Liver (tissue), 9 donors: Measurements from ENCODE around the gene PDE4D. TPM values are rescaled to one million over a fixed set of nuclear protein-coding genes. Genes with fewer than 3 reads are reported as not detected.

Experiments
- DNase-seq: peaks from one replicate; pipeline ENCODE4 v3.0.0-alpha.2; 2017; ENCODE audit warnings: low spot score
- H3K27ac ChIP-seq, 2 donors: one replicate each; pipeline ENCODE4 v1.7.0; 2013; ENCODE audit warnings: inconsistent platforms in 2 of 2, low read length in 2 of 2, control low read depth in 1 of 2, low read depth in 1 of 2, mild to moderate bottlenecking in 1 of 2
- H3K27me3 ChIP-seq, 4 donors: one replicate each; pipeline versions ENCODE4 v1.6.1 to v1.7.0; 2013; ENCODE audit warnings: low read length in 3 of 4, inconsistent platforms in 1 of 4, mild to moderate bottlenecking in 1 of 4, moderate library complexity in 1 of 4; ENCODE audit not compliant: control insufficient read depth in 4 of 4, insufficient read depth in 4 of 4
- H3K36me3 ChIP-seq, 4 donors: one replicate each; pipeline versions ENCODE4 v1.6.1 to v1.7.0; 2013; ENCODE audit warnings: low read length in 3 of 4, mild to moderate bottlenecking in 3 of 4, low read depth in 1 of 4, moderate library complexity in 1 of 4; ENCODE audit not compliant: control insufficient read depth in 4 of 4, insufficient read depth in 3 of 4
- H3K4me1 ChIP-seq, 4 donors: one replicate each; pipeline versions ENCODE4 v1.6.1 to v1.7.0; 2013; ENCODE audit warnings: low read length in 3 of 4, mild to moderate bottlenecking in 3 of 4, moderate library complexity in 1 of 4; ENCODE audit not compliant: control insufficient read depth in 4 of 4, insufficient read depth in 4 of 4
- H3K4me3 ChIP-seq, 3 donors: one replicate each; pipeline versions ENCODE4 v1.6.1 to v1.7.0; 2013; ENCODE audit warnings: low read length in 3 of 3, control low read depth in 1 of 3, low read depth in 1 of 3, mild to moderate bottlenecking in 1 of 3
- H3K9ac ChIP-seq, 2 donors: one replicate each; pipeline ENCODE4 v1.7.0; 2013; ENCODE audit warnings: low read length in 2 of 2, mild to moderate bottlenecking in 2 of 2, moderate library complexity in 2 of 2, control low read depth in 1 of 2, low read depth in 1 of 2
- H3K9me3 ChIP-seq, 4 donors: one replicate each; pipeline versions ENCODE4 v1.6.1 to v1.7.0; 2013; ENCODE audit warnings: low read length in 3 of 4; ENCODE audit not compliant: control insufficient read depth in 4 of 4
- CTCF ChIP-seq: fragments of 150-350 bp; IDR thresholded peaks from 2 replicates; pipeline ENCODE4 v1.5.1; 2017; ENCODE audit warnings: improper control_type of control experiment, low read depth, low read length; ENCODE audit not compliant: missing input control
- EGR1 ChIP-seq, 2 donors: IDR thresholded peaks; 2 replicates each; pipeline ENCODE4 v1.6.1; 2016 to 2018; ENCODE audit warnings: antibody characterized with exemption in 2 of 2, low read depth in 2 of 2
- GABPA ChIP-seq, 2 donors: IDR thresholded peaks in 1 of 2; conservative IDR thresholded peaks in 1 of 2; 2 replicates each; pipeline ENCODE4 v1.6.1; 2016; ENCODE audit warnings: antibody characterized with exemption in 2 of 2, mild to moderate bottlenecking in 1 of 2, moderate library complexity in 1 of 2
- HNF4G ChIP-seq: IDR thresholded peaks from 2 replicates; pipeline ENCODE4 v1.6.1; 2016; ENCODE audit warnings: antibody characterized with exemption
- MAX ChIP-seq: IDR thresholded peaks from 2 replicates; pipeline ENCODE4 v1.6.1; 2016; ENCODE audit warnings: antibody characterized with exemption
- NR2F2 ChIP-seq: IDR thresholded peaks from 2 replicates; pipeline ENCODE4 v1.6.1; 2016; ENCODE audit warnings: antibody characterized with exemption
- REST ChIP-seq: IDR thresholded peaks from 2 replicates; pipeline ENCODE4 v1.6.1; 2016; ENCODE audit warnings: antibody characterized with exemption, mild to moderate bottlenecking
- RXRA ChIP-seq, 2 donors: IDR thresholded peaks; 2 replicates each; pipeline ENCODE4 v1.6.1; 2017 to 2018; ENCODE audit warnings: antibody characterized with exemption in 2 of 2, mild to moderate bottlenecking in 1 of 2
- SP1 ChIP-seq: IDR thresholded peaks from 2 replicates; pipeline ENCODE4 v1.6.1; 2018; ENCODE audit warnings: antibody characterized with exemption, mild to moderate bottlenecking
- TAF1 ChIP-seq: conservative IDR thresholded peaks from 2 replicates; pipeline ENCODE4 v1.6.1; 2016; ENCODE audit warnings: antibody characterized with exemption, mild to moderate bottlenecking
- YY1 ChIP-seq: IDR thresholded peaks from 2 replicates; pipeline ENCODE4 v1.6.1; 2016; ENCODE audit warnings: antibody characterized with exemption, mild to moderate bottlenecking
- ZBTB33 ChIP-seq: IDR thresholded peaks from 2 replicates; pipeline ENCODE4 v1.6.1; 2016; ENCODE audit warnings: antibody characterized with exemption
- WGBS: extraction: QIAGEN DNeasy Blood & Tissue Kit; methylation state at CpG from one replicate; pipeline ENCODE4 v1.1.7; 2013; 5-methylcytosine and 5-hydroxymethylcytosine counted together
- polyA plus RNA-seq, 2 donors: library from polyadenylated mRNA; stranded (reverse) in 1 of 2; unstranded in 1 of 2; fragments of 200-250 nt in 1 of 2; fragments of >200 nt in 1 of 2; fragmentation: Nextera tagmentation in 1 of 2; extraction: Ambion mirVana in 1 of 2; gene quantifications; one replicate each; pipeline versions ENCODE4 v1.2.1 to v1.2.3, GENCODE V29; 2013 to 2015
- total RNA-seq, 2 donors: library from RNA; depleted of rRNA; stranded (reverse); fragments of >200 nt; gene quantifications; one replicate each; pipeline ENCODE4 v1.2.3, GENCODE V29; 2014
- donor health status: healthy.
- donor health status: healthy.
- donor health status: healthy.
- donor health status: healthy.
- donor health status: healthy.

Gene PDE4D
- total and polyA plus RNA-seq, 4 donors, result 0.67 to 11.9 (median 6.5) TPM

- H3K36me3 ChIP-seq, result peaks cover 0 to 8% (median 5%) of the 10 kb centered on the region in 4 donors
- TF ChIP-seq SP1, result no peak
- no peak for TF ChIP-seq YY1
- TF ChIP-seq EGR1 (IDR thresholded peaks at IDR 0.05; ENCODE audit: low read depth in 2 of 2), result no peak
- no peak for TF ChIP-seq TAF1
- no peak for TF ChIP-seq MAX
- TF ChIP-seq CTCF, result no peak
- TF ChIP-seq HNF4G, result no peak
- no peak for TF ChIP-seq RXRA (IDR thresholded peaks at IDR 0.05)
- TF ChIP-seq ZBTB33, result no peak
Observed at GRCh38 chr5:58974083-58974482, 919.4 kb downstream of the PDE4D start.

GRCh38 chr5:58972301-58972700, 921.2 kb downstream of the PDE4D start:
- H3K9ac ChIP-seq, result no peak overlapping the region
- H3K4me1 ChIP-seq, result no peaks in the 10 kb centered on the region
- WGBS, result 53% methylated on average over 1 of the region's 1 CpG
- H3K4me3 ChIP-seq, result no peak overlapping the region
- no peaks in the 10 kb centered on the region for H3K9me3 ChIP-seq
- no peak overlapping the region for H3K27ac ChIP-seq
- TF ChIP-seq EGR1 (IDR thresholded peaks at IDR 0.05; ENCODE audit: low read depth in 2 of 2) (no peak), HNF4G (no peak), NR2F2 (no peak), YY1 (no peak), REST (no peak), CTCF (no peak), RXRA (IDR thresholded peaks at IDR 0.05) (no peak), GABPA (IDR thresholded peaks at IDR 0.05 in 1 of 2, conservative IDR thresholded peaks at IDR 0.05 in 1 of 2) (no peak)
- no peaks in the 10 kb centered on the region for H3K27me3 ChIP-seq
- DNase-seq, result no peak
- peaks cover 0 to 8% (median 5%) of the 10 kb centered on the region in 4 donors for H3K36me3 ChIP-seq

More at GRCh38 chr5:58974083-58974482, 919.4 kb downstream of the PDE4D start:
- Histone ChIP-seq H3K27ac (no peak overlapping the region), H3K9me3 (no peaks in the 10 kb centered on the region), H3K27me3 (no peaks in the 10 kb centered on the region), H3K9ac (no peak overlapping the region), H3K4me1 (no peaks in the 10 kb centered on the region), H3K4me3 (no peak overlapping the region)
- 93% methylated on average over 5 of the region's 5 CpGs for WGBS
- no peak for DNase-seq
